ENCODE measurements around the gene TMEM187. TPM values are rescaled to one million over a fixed set of nuclear protein-coding genes. Genes with fewer than 3 reads are reported as not detected.

The TMEM187 gene
- total RNA-seq, 1 donor from 2014 or later, result 19.2 TPM

- Mint-ChIP-seq H3K4me1 (ENCODE audit: unreplicated experiment) (peaks cover 10% of the 10 kb centered on the region), H3K27ac (ENCODE audit: unreplicated experiment) (no peak overlapping the region), H3K4me3 (ENCODE audit: unreplicated experiment) (no peak overlapping the region), H3K9me3 (ENCODE audit: unreplicated experiment) (no peaks in the 10 kb centered on the region), H3K27me3 (ENCODE audit: unreplicated experiment) (no peaks in the 10 kb centered on the region), H3K36me3 (ENCODE audit: unreplicated experiment) (no peaks in the 10 kb centered on the region)
- TF ChIP-seq CTCF (IDR thresholded peaks at IDR 0.05), result no peak
- DNase-seq (ENCODE audit: extremely low spot score, unreplicated experiment), result no peak
Measured at GRCh38 chrX:154023276-154024000, 50.9 kb downstream of the TMEM187 start.

GRCh38 chrX:154024271-154024670 is 51.7 kb downstream of the TMEM187 start:
- peaks cover 7% of the 10 kb centered on the region for H3K4me1 Mint-ChIP-seq (ENCODE audit: unreplicated experiment)
- no peak overlapping the region for H3K27ac Mint-ChIP-seq (ENCODE audit: unreplicated experiment)
- no peak for DNase-seq (ENCODE audit: extremely low spot score, unreplicated experiment)
- no peak for TF ChIP-seq CTCF (IDR thresholded peaks at IDR 0.05)
- peaks cover 4% of the 10 kb centered on the region for H3K36me3 Mint-ChIP-seq (ENCODE audit: unreplicated experiment)
- H3K4me3 Mint-ChIP-seq (ENCODE audit: unreplicated experiment), result no peak overlapping the region
- H3K27me3 Mint-ChIP-seq (ENCODE audit: unreplicated experiment), result no peaks in the 10 kb centered on the region
- no peaks in the 10 kb centered on the region for H3K9me3 Mint-ChIP-seq (ENCODE audit: unreplicated experiment)

GRCh38 chrX:154025230-154025629 is 52.7 kb downstream of the TMEM187 start:
- Mint-ChIP-seq H3K27ac (ENCODE audit: unreplicated experiment) (peak overlapping the region; percentile 67), H3K4me1 (ENCODE audit: unreplicated experiment) (peaks cover 7% of the 10 kb centered on the region), H3K4me3 (ENCODE audit: unreplicated experiment) (no peak overlapping the region), H3K36me3 (ENCODE audit: unreplicated experiment) (peaks cover 6% of the 10 kb centered on the region), H3K27me3 (ENCODE audit: unreplicated experiment) (no peaks in the 10 kb centered on the region), H3K9me3 (ENCODE audit: unreplicated experiment) (no peaks in the 10 kb centered on the region)
- no peak for TF ChIP-seq CTCF (IDR thresholded peaks at IDR 0.05)
- DNase-seq (ENCODE audit: extremely low spot score, unreplicated experiment), result no peak

GRCh38 chrX:154026136-154027021 is 53.8 kb downstream of the TMEM187 start:
- Mint-ChIP-seq H3K4me3 (ENCODE audit: unreplicated experiment) (no peak overlapping the region), H3K36me3 (ENCODE audit: unreplicated experiment) (peaks cover 6% of the 10 kb centered on the region), H3K27me3 (ENCODE audit: unreplicated experiment) (no peaks in the 10 kb centered on the region), H3K9me3 (ENCODE audit: unreplicated experiment) (no peaks in the 10 kb centered on the region), H3K4me1 (ENCODE audit: unreplicated experiment) (peaks cover 3% of the 10 kb centered on the region), H3K27ac (ENCODE audit: unreplicated experiment) (peak overlapping the region; percentile 67)
- TF ChIP-seq CTCF (IDR thresholded peaks at IDR 0.05), result no peak
- no peak for DNase-seq (ENCODE audit: extremely low spot score, unreplicated experiment)

GRCh38 chrX:154027022-154027402 is 54.5 kb downstream of the TMEM187 start:
- peaks cover 3% of the 10 kb centered on the region for H3K4me1 Mint-ChIP-seq (ENCODE audit: unreplicated experiment)
- no peaks in the 10 kb centered on the region for H3K27me3 Mint-ChIP-seq (ENCODE audit: unreplicated experiment)
- DNase-seq (ENCODE audit: extremely low spot score, unreplicated experiment), result no peak
- no peak overlapping the region for H3K4me3 Mint-ChIP-seq (ENCODE audit: unreplicated experiment)
- no peak overlapping the region for H3K27ac Mint-ChIP-seq (ENCODE audit: unreplicated experiment)
- H3K36me3 Mint-ChIP-seq (ENCODE audit: unreplicated experiment), result peaks cover 8% of the 10 kb centered on the region
- TF ChIP-seq CTCF (IDR thresholded peaks at IDR 0.05), result no peak
- H3K9me3 Mint-ChIP-seq (ENCODE audit: unreplicated experiment), result no peaks in the 10 kb centered on the region

All from osteocyte (in vitro differentiated cells).